ENCODE data around the gene LHX2. TPM values are rescaled to one million over a fixed set of nuclear protein-coding genes. Genes with fewer than 3 reads are reported as not detected.
A peak's percentile ranks its signal among the peaks of the same experiment; 100 is the strongest.

The LHX2 gene
- total RNA-seq, 1 donor from 2014 or later, result not detected

GRCh38 chr9:124014211-124014955 is 2.8 kb downstream of the LHX2 start:
- DNase-seq (ENCODE audit: low read depth), result no peak
- TF ChIP-seq CTCF (conservative IDR thresholded peaks at IDR 0.05; ENCODE audit: low read depth, low read length), result no peak
- no peak overlapping the region for H3K4me3 ChIP-seq (ENCODE audit: low read depth, low read length)

DNA sequence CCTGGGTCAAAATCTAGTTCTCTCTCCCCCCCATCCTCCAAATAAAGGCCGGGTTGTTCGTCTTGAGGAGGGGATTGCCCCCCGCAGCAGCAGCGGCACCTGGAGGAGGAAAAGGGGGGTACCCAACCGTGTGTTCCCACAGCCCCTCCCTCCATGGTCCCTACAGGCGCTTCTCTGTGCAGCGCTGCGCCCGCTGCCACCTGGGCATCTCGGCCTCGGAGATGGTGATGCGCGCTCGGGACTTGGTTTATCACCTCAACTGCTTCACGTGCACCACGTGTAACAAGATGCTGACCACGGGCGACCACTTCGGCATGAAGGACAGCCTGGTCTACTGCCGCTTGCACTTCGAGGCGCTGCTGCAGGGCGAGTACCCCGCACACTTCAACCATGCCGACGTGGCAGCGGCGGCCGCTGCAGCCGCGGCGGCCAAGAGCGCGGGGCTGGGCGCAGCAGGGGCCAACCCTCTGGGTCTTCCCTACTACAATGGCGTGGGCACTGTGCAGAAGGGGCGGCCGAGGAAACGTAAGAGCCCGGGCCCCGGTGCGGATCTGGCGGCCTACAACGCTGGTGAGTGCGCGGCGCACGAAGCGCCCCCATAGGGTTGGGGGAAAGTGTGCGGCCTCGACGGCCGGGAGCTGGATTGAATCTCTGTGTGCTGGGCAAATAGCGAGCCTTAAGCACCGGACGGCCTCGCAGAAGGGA is 3.5 kb downstream of the LHX2 start:
- TF ChIP-seq CTCF (conservative IDR thresholded peaks at IDR 0.05; ENCODE audit: low read depth, low read length), result no peak
- DNase-seq (ENCODE audit: low read depth), result no peak
- H3K4me3 ChIP-seq (ENCODE audit: low read depth, low read length), result no peak overlapping the region

GRCh38 chr9:124015661-124016131 is 4.1 kb downstream of the LHX2 start:
- no peak for DNase-seq (ENCODE audit: low read depth)
- H3K4me3 ChIP-seq (ENCODE audit: low read depth, low read length), result no peak overlapping the region
- TF ChIP-seq CTCF (conservative IDR thresholded peaks at IDR 0.05; ENCODE audit: low read depth, low read length), result no peak

- DNase-seq (ENCODE audit: low read depth), result no peak
- H3K4me3 ChIP-seq (ENCODE audit: low read depth, low read length), result no peak overlapping the region
- peak; percentile 1 for TF ChIP-seq CTCF (conservative IDR thresholded peaks at IDR 0.05; ENCODE audit: low read depth, low read length)
These were observed 4.8 kb downstream of the LHX2 start for GRCh38 chr9:124016175-124017050.

- TF ChIP-seq CTCF (conservative IDR thresholded peaks at IDR 0.05; ENCODE audit: low read depth, low read length), result no peak
- DNase-seq (ENCODE audit: low read depth), result no peak
- no peak overlapping the region for H3K4me3 ChIP-seq (ENCODE audit: low read depth, low read length)
These were observed 5.7 kb downstream of the LHX2 start for GRCh38 chr9:124017051-124017928.
